Spleen (tissue), 11 donors: ENCODE measurements around the gene USP36. TPM values are rescaled to one million over a fixed set of nuclear protein-coding genes. Genes with fewer than 3 reads are reported as not detected.

Experiments used
- DNase-seq: peaks from one replicate; pipeline ENCODE4 v3.0.0-alpha.2; 2020
- H3K27ac ChIP-seq, 8 donors: fragments of 200-600 bp; sonication (generic) in 7 of 8; 1 replicate in 4 of 8; 2 replicates in 4 of 8; pipeline versions ENCODE4 v1.5.0 to v1.8.0; 2016 to 2021; ENCODE audit warnings: inconsistent platforms in 4 of 8, mild to moderate bottlenecking in 4 of 8, moderate library complexity in 1 of 8
- H3K27me3 ChIP-seq, 7 donors: fragments of 200-600 bp; sonication (generic) in 6 of 7; replicated peaks in 1 of 7; 1 replicate in 4 of 7; 2 replicates in 3 of 7; pipeline versions ENCODE4 v1.5.0 to v1.8.0; 2016 to 2021; ENCODE audit warnings: inconsistent platforms in 3 of 7, mild to moderate bottlenecking in 1 of 7
- H3K36me3 ChIP-seq, 6 donors: fragments of 200-600 bp; sonication (generic) in 5 of 6; 1 replicate in 4 of 6; 2 replicates in 2 of 6; pipeline versions ENCODE4 v1.5.0 to v1.8.0; 2016 to 2021; ENCODE audit warnings: inconsistent platforms in 2 of 6
- H3K4me1 ChIP-seq, 6 donors: fragments of 200-600 bp; sonication (generic) in 5 of 6; 1 replicate in 3 of 6; 2 replicates in 3 of 6; pipeline versions ENCODE4 v1.5.0 to v1.8.0; 2016 to 2021; ENCODE audit warnings: inconsistent platforms in 3 of 6
- H3K4me3 ChIP-seq, 8 donors: fragments of 200-600 bp; sonication (generic) in 7 of 8; 1 replicate in 4 of 8; 2 replicates in 4 of 8; pipeline versions ENCODE4 v1.5.0 to v1.8.0; 2016 to 2021; ENCODE audit warnings: inconsistent platforms in 4 of 8, mild to moderate bottlenecking in 4 of 8, moderate library complexity in 2 of 8
- H3K9me3 ChIP-seq, 8 donors: fragments of 200-600 bp; sonication (generic) in 7 of 8; 1 replicate in 4 of 8; 2 replicates in 4 of 8; pipeline versions ENCODE4 v1.5.0 to v1.8.0; 2016 to 2021; ENCODE audit warnings: inconsistent platforms in 4 of 8
- POLR2A ChIP-seq, 3 donors: fragments of 450-650 bp; IDR thresholded peaks; one replicate each; pipeline ENCODE4 v1.5.1; 2017; ENCODE audit warnings: antibody characterized with exemption in 3 of 3, mild to moderate bottlenecking in 1 of 3
- POLR2AphosphoS5 ChIP-seq, 3 donors: sonication (generic); formaldehyde crosslinking; IDR thresholded peaks; one replicate each; pipeline ENCODE4 v1.5.1; 2017; ENCODE audit warnings: antibody characterized with exemption in 3 of 3
- WGBS, 5 donors: extraction: QIAGEN DNeasy Blood & Tissue Kit in 3 of 5; methylation state at CpG; one replicate each; pipeline versions ENCODE4 v1.1.5 to v1.1.7; 2013 to 2018; 5-methylcytosine and 5-hydroxymethylcytosine counted together
- intact Hi-C: fragments of 100-400 bp; cut with DNase I; formaldehyde crosslinking; loops from one replicate; pipeline ENCODE4 v1.15.0; 2023; ENCODE audit warnings: low total_unique reads
- polyA plus RNA-seq, 3 donors: library from polyadenylated mRNA; stranded (reverse); fragments of 200-250 nt; gene quantifications; one replicate each; pipeline ENCODE4 v1.2.1, GENCODE V29; 2013
- total RNA-seq, 7 donors: library from RNA; depleted of rRNA in 3 of 7; stranded (reverse); fragments of >200 nt in 3 of 7; fragmentation: NEBNext Ultra II Directional in 4 of 7; extraction: Animal tissue kit (Norgen Biotek cat#: 25700) in 4 of 7; gene quantifications; one replicate each; pipeline versions ENCODE4 v1.1.0 to v1.2.1, GENCODE V29; 2016 to 2021
- TF ChIP-seq, protein P1 (sequence below), 11 experiments: fragments of 200-600 bp in 7 of 11; fragments of 450-650 bp in 4 of 11; sonication (generic) in 4 of 11; IDR thresholded peaks in 8 of 11; conservative IDR thresholded peaks in 3 of 11; 1 replicate in 7 of 11; 2 replicates in 4 of 11; pipeline versions ENCODE4 v1.4.0 to v1.8.0; 2016 to 2021; ENCODE audit warnings: antibody characterized with exemption in 11 of 11, inconsistent platforms in 4 of 11, mild to moderate bottlenecking in 1 of 11
- donor health status: healthy with polysubstance abuse.
- donor health status: DM: no; HTN: no; CAD: no; lungs with moderate emphysema.
- donor health status: DM: no; HTN: no; CAD: no.
- donor health status: Bipolar disorder and iron deficiency.
- donor health status: healthy.
- donor health status: DM: no; HTN: no; CAD: no.
- donor health status: DM: yes; HTN: yes; CAD: no.

Gene USP36
- total and polyA plus RNA-seq, 10 donors = 13.4 to 95.0 (median 51.6) TPM

GRCh38 chr17:78761789-78762406 lies 78.7 kb downstream of the USP36 start:
- Histone ChIP-seq H3K4me1 (peaks cover 50 to 98% (median 93%) of the 10 kb centered on the region in 6 donors), H3K27me3 (no peaks in the 10 kb centered on the region), H3K36me3 (no peaks in the 10 kb centered on the region), H3K4me3 (no peak overlapping the region), H3K27ac (peak overlapping the region; percentile 26 to 67 (median 45)), H3K9me3 (no peaks in the 10 kb centered on the region)
- intact Hi-C loops = no loop called here
- no peak for TF ChIP-seq POLR2AphosphoS5 (IDR thresholded peaks at IDR 0.05)
- TF ChIP-seq, protein P1, sequence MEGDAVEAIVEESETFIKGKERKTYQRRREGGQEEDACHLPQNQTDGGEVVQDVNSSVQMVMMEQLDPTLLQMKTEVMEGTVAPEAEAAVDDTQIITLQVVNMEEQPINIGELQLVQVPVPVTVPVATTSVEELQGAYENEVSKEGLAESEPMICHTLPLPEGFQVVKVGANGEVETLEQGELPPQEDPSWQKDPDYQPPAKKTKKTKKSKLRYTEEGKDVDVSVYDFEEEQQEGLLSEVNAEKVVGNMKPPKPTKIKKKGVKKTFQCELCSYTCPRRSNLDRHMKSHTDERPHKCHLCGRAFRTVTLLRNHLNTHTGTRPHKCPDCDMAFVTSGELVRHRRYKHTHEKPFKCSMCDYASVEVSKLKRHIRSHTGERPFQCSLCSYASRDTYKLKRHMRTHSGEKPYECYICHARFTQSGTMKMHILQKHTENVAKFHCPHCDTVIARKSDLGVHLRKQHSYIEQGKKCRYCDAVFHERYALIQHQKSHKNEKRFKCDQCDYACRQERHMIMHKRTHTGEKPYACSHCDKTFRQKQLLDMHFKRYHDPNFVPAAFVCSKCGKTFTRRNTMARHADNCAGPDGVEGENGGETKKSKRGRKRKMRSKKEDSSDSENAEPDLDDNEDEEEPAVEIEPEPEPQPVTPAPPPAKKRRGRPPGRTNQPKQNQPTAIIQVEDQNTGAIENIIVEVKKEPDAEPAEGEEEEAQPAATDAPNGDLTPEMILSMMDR (IDR thresholded peaks at IDR 0.05 in 8 of 11, conservative IDR thresholded peaks at IDR 0.05 in 3 of 11) = no peak
- no peak for DNase-seq
- WGBS, 5 donors = 50 to 55% (median 52%) methylated on average over 5 of the region's 5 CpGs

- Histone ChIP-seq H3K4me1 (peaks cover 35 to 98% (median 90%) of the 10 kb centered on the region in 6 donors), H3K9me3 (no peaks in the 10 kb centered on the region), H3K27me3 (no peaks in the 10 kb centered on the region), H3K4me3 (peak overlapping the region in 2 of 8 donors; percentile 9 to 51), H3K36me3 (no peaks in the 10 kb centered on the region), H3K27ac (peak overlapping the region; percentile 55 to 90 (median 82))
- WGBS, 5 donors = 41 to 67% (median 46%) methylated on average over 5 of the region's 5 CpGs
- DNase-seq = no peak
- TF ChIP-seq POLR2A (IDR thresholded peaks at IDR 0.05) = no peak
- TF ChIP-seq, protein P1 (IDR thresholded peaks at IDR 0.05 in 8 of 11, conservative IDR thresholded peaks at IDR 0.05 in 3 of 11) = no peak
- TF ChIP-seq POLR2AphosphoS5 (IDR thresholded peaks at IDR 0.05) = no peak
- intact Hi-C loops = no loop called here
Measured at GRCh38 chr17:78759969-78760352, 80.7 kb downstream of the USP36 start.

DNA sequence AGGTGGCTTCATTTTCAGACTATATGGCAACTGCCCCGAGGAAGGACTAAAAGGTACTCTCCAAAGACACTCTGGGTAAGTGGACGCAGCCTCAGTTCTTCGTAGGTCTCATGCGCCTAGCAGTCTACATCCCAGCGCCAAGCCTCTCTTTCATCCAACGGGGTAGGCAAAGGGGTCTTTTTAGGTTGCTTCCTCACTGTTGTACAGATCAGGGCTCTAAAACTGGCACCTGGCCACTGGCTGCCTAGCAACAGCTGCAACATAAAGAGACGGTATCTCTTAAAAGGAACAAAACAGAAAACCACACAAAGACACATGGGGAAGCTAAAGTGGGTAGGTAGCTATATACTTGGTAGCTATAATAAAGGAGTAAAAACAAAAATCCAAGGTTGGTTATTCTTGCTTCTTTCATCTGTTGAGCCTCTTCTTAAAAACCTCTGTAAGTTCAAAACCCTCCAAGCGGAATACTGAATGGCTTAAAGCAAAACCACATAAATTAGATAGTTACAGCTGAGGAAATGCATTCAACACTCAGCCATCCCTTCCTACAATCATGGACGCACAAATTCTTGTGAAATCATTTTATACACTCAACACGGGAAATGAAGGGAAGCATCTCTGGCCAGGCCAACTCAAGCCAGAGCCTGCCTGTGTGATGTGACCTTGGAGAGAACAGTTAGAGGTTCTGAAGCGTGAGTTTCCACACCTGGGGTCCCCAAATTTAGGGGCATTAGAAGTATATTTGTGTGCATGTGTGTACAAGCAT lies 81.2 kb downstream of the USP36 start:
- DNase-seq = peak; percentile 92
- Histone ChIP-seq H3K4me1 (peaks cover 29 to 98% (median 86%) of the 10 kb centered on the region in 6 donors), H3K36me3 (no peaks in the 10 kb centered on the region), H3K4me3 (peak overlapping the region in 5 of 8 donors; percentile 0 to 51 (median 9)), H3K9me3 (no peaks in the 10 kb centered on the region), H3K27ac (peak overlapping the region; percentile 55 to 90 (median 82)), H3K27me3 (no peaks in the 10 kb centered on the region)
- TF ChIP-seq POLR2A (IDR thresholded peaks at IDR 0.05) (no peak), POLR2AphosphoS5 (IDR thresholded peaks at IDR 0.05) (no peak)
- TF ChIP-seq, protein P1 (IDR thresholded peaks at IDR 0.05 in 8 of 11, conservative IDR thresholded peaks at IDR 0.05 in 3 of 11) = no peak
- intact Hi-C loops = no loop called here
- whole genome bisulfite sequencing, 5 donors = 32 to 46% (median 34%) methylated on average over 11 of the region's 11 CpGs
